Activated CD8-positive, alpha-beta memory T cell treated with anti-CD3 and anti-CD28 coated beads, Interleukin-2, amount 50 U/mL, for 48 hours (primary cell): ENCODE measurements around the gene FRMPD2.
"Not testable (repeated sequence)": the region's sequence is repeated elsewhere in the genome, so short reads cannot be mapped to it uniquely, and the experiment has no call there.

Experiments
- DNase-seq: peaks from one replicate; pipeline ENCODE4 v3.0.0-alpha.2; 2020

The FRMPD2 gene

DNA sequence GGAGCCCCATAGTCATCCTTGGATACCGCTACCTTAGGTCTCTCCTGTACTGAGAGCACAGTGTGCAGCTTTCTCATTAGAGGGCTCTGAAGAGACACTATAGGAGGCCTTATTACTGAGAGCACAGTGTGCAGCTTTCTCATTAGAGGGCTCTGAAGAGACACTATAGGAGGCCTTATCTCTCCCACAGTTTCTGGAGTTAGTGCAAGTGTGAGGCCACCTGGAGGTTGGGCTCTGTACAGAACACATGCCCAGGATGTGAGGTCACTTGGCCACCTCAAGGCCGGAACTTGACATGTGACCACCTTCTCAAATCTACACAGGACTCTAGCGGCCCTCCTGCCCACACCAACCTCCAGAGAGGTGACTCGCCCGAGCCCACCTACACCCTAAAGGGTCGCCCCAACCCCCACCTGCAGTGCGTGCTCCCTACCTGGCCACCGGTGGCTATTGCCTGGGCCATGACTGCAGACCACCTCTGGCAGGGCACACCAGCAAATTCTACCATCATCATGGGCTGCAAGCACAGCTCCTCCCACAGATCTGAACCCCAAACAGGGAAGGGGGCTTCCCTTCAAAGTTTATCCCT is 24.6 kb downstream of the FRMPD2 start:
- DNase-seq = no peak

- no peak for DNase-seq
Measured at GRCh38 chr10:48249004-48249762, 25.3 kb downstream of the FRMPD2 start.

DNA sequence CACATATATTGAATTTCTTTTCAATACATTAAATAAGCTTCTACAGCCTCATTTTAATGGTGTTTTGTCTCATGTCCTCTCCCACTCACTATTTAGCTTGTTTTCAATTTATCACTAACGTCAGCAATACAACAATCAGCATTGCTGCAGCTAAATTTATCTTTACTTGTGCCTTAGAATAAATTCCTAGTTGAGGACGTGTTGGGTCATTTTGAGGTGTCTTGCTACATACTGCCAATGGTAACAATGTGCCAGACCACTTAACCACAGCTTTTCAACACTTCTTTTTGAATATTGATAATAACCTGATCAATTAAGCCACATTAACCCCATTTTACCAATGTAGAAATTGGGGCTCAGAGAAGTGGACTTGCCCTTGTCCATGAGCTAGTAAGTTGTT is 26.0 kb downstream of the FRMPD2 start:
- DNase-seq = no peak

- no peak for DNase-seq
Measured at GRCh38 chr10:48247680-48248079, 26.8 kb downstream of the FRMPD2 start.

DNA sequence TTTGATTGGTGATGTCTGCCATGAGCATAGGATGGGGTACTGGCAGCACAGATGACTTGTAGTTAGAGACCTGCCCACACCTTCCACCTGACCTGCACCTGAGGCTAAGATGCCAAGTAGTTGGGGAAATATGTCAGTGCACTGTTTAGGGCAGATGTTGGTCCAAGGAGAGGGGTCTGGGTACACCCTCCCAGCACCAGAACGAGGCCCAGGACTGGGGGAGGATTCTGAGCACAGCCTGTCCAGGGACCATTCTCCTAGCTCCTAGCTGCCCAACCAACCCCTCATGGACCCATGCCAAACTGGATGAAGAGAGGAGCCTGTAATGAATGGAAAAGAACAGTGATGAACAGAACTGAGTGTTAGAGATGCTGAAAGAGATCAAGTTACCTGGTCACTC is 28.0 kb downstream of the FRMPD2 start:
- no peak for DNase-seq

- no peak for DNase-seq
Measured at GRCh38 chr10:48245977-48246376, 28.5 kb downstream of the FRMPD2 start.

DNA sequence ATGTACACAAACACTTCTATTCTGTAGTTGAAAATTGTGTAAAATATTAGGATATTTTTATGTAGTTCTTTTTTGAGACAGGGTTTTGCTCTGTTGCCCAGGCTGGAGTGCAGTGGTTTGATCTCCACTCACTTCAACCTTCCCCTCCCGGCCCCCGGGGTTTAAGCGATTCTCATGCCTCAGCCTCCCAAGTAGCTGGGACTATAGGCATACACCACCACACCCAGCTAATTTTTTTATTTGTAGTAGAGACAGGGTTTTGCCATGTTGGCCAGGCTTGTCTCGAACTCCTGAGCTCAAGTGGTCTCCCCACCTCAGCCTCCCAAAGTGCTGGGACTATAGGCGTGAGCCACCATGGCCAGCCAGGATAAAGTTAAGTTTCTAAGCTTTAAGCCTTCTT is 30.6 kb downstream of the FRMPD2 start:
- not testable (repeated sequence) for DNase-seq

GRCh38 chr10:48243487-48243886 is 31.0 kb downstream of the FRMPD2 start:
- DNase-seq = no peak

- no peak for DNase-seq
Measured at GRCh38 chr10:48242171-48242904, 32.2 kb downstream of the FRMPD2 start.

GRCh38 chr10:48241332-48241731 is 33.2 kb downstream of the FRMPD2 start:
- no peak for DNase-seq

DNA sequence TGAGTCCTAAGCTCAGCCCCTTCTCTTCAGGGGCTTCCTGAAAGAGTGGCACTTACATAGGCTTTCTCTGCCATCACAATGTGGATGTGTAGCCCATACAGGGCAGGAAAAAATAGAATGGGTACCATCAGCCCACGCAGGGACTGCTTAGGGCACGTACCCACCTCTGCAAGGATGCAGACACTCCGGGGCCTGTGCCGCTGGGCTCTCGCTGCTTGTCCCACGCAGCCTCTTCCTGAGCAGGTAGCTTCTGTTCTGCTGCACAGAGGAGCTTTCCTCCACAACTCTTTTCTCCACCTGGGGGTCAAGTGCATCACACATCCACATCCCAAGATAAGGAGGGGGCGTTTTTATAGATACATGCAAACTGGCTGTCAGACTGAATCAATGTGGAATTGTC is 34.3 kb downstream of the FRMPD2 start:
- no peak for DNase-seq

GRCh38 chr10:48239618-48240017 is 34.9 kb downstream of the FRMPD2 start:
- no peak for DNase-seq

GRCh38 chr10:48238826-48239520 is 35.5 kb downstream of the FRMPD2 start:
- DNase-seq = no peak

DNA sequence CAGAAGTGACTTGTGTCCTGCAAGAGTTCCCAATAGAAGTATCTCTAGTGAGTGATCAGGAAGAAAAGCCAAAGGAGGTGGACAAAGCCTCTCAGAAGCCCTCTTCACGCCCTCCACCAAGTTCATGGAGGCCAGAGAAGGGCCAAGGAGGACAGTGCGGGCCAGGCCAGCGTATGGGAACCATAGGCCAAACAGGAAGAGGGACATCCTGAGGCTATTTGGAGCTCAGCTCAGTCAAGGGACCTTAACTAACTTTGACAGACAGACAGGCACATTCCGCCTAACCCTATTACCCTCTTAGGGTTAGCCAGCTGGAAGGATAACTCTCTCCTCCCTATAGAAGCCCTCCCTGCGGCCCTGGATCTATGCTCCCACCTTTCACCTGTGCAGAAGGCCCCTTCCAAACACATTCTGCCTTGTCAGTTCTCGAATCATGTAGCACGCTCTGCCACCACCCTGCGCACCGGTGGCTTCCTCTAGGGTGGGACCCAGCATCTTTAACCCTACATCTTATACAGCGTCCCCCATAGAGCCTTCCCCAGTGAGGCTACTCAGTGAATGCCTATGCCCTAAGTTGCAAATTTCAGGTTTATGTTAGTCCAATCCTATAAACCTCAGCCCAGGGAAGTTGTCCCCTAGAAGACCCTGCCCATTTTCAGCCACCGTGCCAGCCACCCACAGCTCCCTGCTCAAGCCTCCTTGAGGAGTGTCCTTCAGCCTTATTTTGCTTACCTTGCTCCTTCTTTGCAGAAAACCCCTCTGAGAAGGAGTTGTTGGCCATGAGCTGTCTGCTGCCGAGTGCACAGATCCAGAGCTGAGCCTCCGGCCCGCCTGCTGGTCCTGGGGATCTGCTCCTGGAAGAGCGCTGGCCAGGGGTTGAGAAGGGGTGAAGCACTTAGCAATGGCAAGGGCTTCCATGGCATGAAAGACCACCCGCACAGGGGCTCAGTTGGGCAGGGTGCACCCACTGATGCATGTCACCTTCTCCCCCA is 36.9 kb downstream of the FRMPD2 start:
- DNase-seq = no peak

DNA sequence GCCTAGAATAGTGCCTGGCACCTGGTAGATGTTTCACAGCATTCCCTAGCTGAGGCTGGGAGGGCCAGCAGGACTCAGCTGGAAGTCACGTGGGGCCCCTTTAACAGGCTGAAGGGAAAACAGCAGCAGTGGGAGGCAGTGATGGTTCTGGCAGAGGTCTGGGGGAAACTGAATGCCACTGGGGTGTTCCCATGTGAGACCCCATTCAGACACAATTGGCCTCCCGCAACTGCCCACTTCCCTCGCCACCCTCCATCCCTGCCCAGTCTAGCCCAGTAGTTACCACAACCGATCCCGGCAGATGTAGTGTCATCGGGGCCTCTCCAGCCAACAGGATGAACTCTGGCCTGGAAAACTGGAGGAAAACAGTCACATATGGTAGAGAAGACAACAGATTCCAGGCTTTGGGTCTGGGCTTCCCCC is 38.3 kb downstream of the FRMPD2 start:
- DNase-seq = no peak

- no peak for DNase-seq
Measured at GRCh38 chr10:48235501-48235900, 39.0 kb downstream of the FRMPD2 start.

DNA sequence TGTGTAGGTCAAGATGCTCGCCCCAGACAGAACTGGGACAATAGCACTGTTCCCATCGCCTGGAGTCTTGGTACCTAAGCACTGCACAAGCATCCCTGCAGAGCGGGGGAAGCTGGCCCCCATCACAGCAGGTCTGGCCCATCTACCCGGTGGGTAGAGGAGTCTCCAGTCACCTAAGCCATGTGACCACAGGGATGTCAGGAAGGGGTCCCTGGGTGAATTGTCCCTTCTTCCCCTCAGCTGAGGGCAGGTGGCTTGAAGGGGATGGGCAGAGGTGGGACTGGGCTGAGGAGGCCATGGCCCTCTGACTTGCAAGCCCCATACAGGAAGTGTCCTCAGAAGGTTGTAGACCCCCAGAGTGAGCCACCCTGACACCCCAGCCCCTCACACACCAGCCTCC is 39.7 kb downstream of the FRMPD2 start:
- no peak for DNase-seq

DNA sequence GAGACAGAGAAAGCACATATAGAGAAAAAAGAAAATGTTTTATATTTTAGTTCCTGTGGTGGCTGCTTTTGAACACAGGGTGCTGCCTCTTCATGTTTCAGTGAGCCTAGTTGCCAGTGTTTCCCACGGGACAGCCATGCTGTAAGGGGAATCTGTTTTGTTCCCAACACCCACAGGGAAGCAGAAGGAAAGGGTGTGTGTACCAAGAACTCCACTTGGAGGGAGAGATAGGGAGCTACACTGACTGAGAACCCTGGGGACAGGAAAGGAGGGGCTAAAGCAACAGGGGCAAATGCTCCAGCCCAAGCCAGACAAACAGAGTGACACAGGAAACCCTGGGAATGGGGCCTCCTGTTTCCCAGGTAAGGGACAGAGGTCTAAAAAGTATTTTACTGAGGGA is 40.2 kb downstream of the FRMPD2 start:
- DNase-seq = no peak

- DNase-seq = no peak
Measured at GRCh38 chr10:48233559-48234005, 40.9 kb downstream of the FRMPD2 start.

DNA sequence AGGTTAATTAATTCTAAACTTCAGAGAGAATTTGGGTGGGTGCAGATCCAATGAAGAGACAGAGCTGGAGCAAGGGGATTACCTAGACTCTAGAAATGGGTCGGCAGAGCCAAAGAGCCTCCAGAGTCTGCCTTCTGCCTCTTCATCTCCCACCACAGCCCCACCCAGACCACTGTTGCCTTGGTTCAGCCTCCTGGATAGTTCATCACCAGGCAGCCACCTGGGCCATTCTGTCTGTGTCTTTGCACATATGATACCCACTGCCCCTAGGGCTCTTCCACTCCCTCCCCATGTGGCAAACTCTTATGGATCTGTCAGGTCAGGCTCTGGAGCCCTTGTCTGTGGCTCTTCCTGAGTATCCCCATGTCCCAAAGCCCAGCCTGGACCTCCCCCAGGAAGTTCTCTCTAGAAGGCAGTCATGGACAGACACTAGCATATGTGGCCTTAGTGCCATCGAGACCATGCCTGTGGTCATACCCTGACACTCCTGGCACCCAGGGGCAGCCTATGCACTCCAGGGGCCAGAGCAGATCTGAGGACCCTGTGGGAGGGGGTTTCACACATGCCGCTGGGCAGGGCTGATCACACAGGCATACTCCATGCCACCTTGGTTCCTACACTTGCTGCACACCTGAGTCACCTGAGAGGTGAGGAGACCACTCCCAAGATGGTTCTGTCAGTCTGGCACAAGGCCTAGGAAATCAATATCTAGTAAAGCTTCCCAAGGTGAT is 41.6 kb downstream of the FRMPD2 start:
- no peak for DNase-seq

DNA sequence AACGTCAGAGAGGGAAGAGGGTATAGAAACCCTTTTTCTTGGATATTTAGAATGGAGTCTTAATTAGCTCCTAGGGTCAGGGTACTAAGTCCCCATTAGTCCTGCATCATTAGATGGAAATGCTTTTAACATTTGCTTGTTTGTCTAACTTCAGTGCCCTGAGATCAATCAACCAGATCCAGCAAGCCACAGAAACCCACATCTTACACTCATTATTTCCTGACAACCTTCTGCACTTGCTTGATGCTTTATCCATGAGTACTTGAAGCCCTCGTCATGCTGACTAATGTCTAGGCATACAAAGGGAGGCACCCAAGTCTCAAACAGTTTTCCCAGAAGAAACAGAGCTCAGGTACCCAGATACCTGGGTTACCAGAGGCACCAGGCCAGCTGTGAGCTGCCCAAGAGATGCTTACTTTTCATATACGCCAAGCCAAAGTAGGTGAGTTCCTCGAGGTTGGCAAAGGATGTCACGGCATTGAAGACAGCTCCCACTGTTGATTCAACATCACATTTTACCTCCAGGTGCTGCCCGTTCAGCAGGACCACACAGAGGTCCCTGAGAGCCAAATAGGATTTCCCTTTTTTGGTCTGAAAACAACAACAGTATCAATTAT is 42.7 kb downstream of the FRMPD2 start:
- DNase-seq = no peak
